ENCODE measurements around the gene RIT2. TPM values are rescaled to one million over a fixed set of nuclear protein-coding genes. Genes with fewer than 3 reads are reported as not detected.

The RIT2 gene
- total and polyA plus RNA-seq, 8 donors = 0.12 TPM; not detected in 7

GRCh38 chr18:42778445-42779042 is 336.9 kb downstream of the RIT2 start:
- Histone ChIP-seq H3K4me3 (no peak overlapping the region), H3K9me3 (no peaks in the 10 kb centered on the region), H3K27me3 (no peaks in the 10 kb centered on the region), H3K27ac (no peak overlapping the region), H3K36me3 (no peaks in the 10 kb centered on the region), H3K4me1 (no peaks in the 10 kb centered on the region)
- no peak for ATAC-seq
- DNase-seq = no peak
- FAIRE-seq = no peak
- 30 to 48% methylated on average over 4 of the region's 4 CpGs for WGBS, 2 donors
- intact Hi-C loops (cut with DNase I) = no loop called here
- no peak for TF ChIP-seq CTCF (IDR thresholded peaks at IDR 0.05)

DNA sequence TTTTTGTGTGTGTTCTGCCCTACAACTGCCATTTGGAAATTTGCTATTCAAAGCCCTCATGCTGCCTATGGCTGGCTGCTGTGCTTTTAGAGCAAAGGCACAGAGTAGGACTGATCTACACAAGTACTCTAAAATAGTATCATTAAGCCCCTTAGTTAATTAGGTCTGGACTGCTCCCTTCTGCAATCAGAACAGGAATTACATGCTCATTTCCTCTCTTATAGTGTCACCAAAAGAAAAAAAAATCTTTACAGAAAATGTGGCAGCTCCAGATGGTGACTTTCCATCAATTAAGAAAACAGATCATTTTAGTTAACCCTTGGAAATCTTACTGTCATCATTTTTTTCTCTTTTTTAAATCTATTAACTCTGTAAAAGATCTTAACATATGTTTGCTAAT is 337.5 kb downstream of the RIT2 start:
- Histone ChIP-seq H3K27me3 (no peaks in the 10 kb centered on the region), H3K27ac (no peak overlapping the region), H3K4me3 (no peak overlapping the region), H3K9me3 (no peaks in the 10 kb centered on the region), H3K4me1 (no peaks in the 10 kb centered on the region), H3K36me3 (no peaks in the 10 kb centered on the region)
- intact Hi-C loops (cut with DNase I) = no loop called here
- no peak for FAIRE-seq
- no peak for TF ChIP-seq CTCF (IDR thresholded peaks at IDR 0.05)
- ATAC-seq = no peak
- DNase-seq = no peak

GRCh38 chr18:42773870-42774269 is 341.6 kb downstream of the RIT2 start:
- 7 to 25% methylated on average over 1 of the region's 1 CpG for WGBS, 2 donors
- FAIRE-seq = no peak
- intact Hi-C loops (cut with DNase I) = no loop called here

GRCh38 chr18:42771936-42772335 is 343.5 kb downstream of the RIT2 start:
- Histone ChIP-seq H3K27ac (no peak overlapping the region), H3K4me3 (no peak overlapping the region), H3K9me3 (no peaks in the 10 kb centered on the region), H3K4me1 (no peaks in the 10 kb centered on the region), H3K27me3 (no peaks in the 10 kb centered on the region), H3K36me3 (no peaks in the 10 kb centered on the region)
- intact Hi-C loops (cut with DNase I) = no loop called here
- no peak for ATAC-seq
- no peak for FAIRE-seq
- TF ChIP-seq CTCF (IDR thresholded peaks at IDR 0.05) = no peak
- no peak for DNase-seq

More at GRCh38 chr18:42773870-42774269, 341.6 kb downstream of the RIT2 start:
- ATAC-seq (no peak), DNase-seq (no peak)
- H3K4me1 ChIP-seq = no peaks in the 10 kb centered on the region
- no peak overlapping the region for H3K27ac ChIP-seq
- H3K9me3 ChIP-seq = no peaks in the 10 kb centered on the region
- no peaks in the 10 kb centered on the region for H3K36me3 ChIP-seq
- no peaks in the 10 kb centered on the region for H3K27me3 ChIP-seq
- no peak overlapping the region for H3K4me3 ChIP-seq
- TF ChIP-seq CTCF (IDR thresholded peaks at IDR 0.05) = no peak

- Histone ChIP-seq H3K4me3 (no peak overlapping the region), H3K9me3 (no peaks in the 10 kb centered on the region), H3K4me1 (no peaks in the 10 kb centered on the region), H3K27ac (no peak overlapping the region), H3K36me3 (no peaks in the 10 kb centered on the region), H3K27me3 (no peaks in the 10 kb centered on the region)
- 27 to 31% methylated on average over 2 of the region's 2 CpGs for WGBS, 2 donors
- FAIRE-seq (no peak), DNase-seq (no peak), ATAC-seq (no peak)
- intact Hi-C loops (cut with DNase I) = no loop called here
- no peak for TF ChIP-seq CTCF (IDR thresholded peaks at IDR 0.05)
Measured at GRCh38 chr18:42765302-42765701, 350.2 kb downstream of the RIT2 start.
